ENCODE data around the gene RIT2. TPM values are rescaled to one million over a fixed set of nuclear protein-coding genes. Genes with fewer than 3 reads are reported as not detected.
A peak's percentile ranks its signal among the peaks of the same experiment; 100 is the strongest.
"Not testable (repeated sequence)": the region's sequence is repeated elsewhere in the genome, so short reads cannot be mapped to it uniquely, and the experiment has no call there.

The RIT2 gene
- total RNA-seq, 1 experiment from 2014 or later: 2.1 TPM

DNA sequence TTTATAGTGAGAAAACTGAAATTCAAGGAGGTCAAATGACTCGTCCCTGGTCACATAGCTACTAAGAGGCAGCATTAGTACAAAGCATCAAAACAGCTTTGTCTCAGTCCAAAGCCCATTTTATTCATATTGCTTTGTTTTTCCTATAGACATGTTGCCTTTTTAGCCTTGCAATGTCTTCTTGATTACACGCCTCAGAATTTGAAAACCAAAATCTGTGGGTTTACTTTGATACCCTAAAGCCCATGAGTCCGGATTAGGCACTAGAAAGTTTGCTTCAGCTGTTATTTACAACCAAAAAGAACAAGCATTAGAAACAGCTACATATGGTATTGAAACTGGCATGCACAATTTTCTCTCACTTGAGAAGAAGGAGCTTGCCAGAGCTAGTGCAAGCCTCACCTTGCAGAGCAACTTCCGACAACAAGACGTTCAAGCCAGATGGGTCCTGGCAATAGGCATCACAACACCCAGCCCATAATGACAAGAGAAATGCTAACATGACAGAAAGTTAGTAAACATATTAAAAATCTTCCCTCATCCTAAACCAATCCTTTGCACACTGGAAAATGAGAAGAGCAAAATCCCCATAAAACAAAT, 276.8 kb downstream of the RIT2 start:
- no peak for DNase-seq (ENCODE audit: low spot score)

DNA sequence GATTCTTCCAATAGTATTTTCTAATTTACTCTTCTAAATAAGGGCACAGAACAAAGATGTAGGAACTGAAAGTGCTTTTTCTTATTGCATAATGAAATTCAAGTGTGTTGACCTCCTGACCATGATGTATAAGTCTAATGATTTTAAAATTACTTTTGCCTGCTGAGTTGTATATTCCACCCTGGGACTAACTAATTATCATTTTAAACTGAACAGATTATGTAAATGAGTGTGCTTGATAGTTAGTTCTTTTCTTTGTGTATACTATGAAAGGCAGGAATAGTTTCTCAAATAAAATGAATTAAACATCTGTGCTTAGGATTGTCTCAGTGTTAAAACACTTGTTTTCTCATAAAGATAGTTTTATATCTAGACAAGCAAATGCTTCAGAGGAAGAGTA, 284.5 kb downstream of the RIT2 start:
- no peak for DNase-seq (ENCODE audit: low spot score)

DNA sequence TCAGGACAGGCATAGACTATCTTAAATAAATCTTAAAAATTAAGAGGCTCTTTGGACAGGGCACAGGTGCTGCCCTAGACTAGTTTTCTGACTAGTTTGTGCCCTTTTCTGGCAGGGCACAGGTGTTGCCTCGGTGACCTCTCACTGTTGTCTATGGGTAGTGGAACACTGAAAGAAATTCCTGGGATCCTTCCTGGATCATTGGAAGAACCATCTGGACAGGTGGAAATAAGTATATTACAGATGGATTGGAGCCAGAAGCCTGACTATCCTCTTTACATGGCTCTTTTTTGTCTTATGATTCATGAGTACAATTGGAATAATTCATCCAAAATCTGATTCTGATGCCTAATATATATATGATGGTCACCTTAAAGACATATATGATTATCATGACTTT, 286.6 kb downstream of the RIT2 start:
- DNase-seq (ENCODE audit: low spot score): no peak

DNA sequence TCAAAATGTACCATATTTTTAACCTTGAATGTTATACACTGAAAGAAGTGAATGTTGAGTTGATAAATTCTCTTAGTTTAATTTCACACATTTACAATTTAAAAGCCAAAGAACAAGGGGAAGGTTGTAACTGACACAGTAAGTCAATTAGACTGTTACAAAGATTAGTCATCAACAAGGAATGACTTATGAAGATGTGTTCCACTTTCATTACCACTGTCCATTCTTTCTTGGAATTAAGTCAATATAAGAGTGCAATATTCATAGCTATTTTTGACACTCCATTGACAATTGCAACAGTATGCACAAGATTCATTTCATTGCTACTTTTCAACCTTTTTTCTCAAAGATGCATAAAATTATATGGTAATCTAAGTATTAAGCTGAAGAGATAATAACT, 291.3 kb downstream of the RIT2 start:
- DNase-seq (ENCODE audit: low spot score): no peak

DNA sequence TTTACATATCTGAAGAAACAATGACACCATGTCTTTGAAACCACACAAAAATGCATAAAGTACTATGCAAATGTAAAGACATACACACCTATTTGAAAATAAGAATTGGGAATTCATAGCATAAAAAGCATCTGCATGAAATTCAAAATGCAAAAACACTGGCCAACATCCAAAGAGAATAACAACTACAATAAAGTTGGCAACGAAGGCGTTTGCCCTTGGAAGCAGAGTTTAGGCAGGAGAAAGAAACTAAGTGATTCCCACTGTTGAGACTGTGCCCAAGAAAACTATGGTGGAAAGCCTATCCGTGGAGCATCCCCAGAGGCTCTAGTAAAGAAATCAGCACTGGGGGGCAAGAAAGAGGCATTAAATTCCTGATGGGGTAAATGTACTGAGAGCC, 292.8 kb downstream of the RIT2 start:
- DNase-seq (ENCODE audit: low spot score): no peak

DNA sequence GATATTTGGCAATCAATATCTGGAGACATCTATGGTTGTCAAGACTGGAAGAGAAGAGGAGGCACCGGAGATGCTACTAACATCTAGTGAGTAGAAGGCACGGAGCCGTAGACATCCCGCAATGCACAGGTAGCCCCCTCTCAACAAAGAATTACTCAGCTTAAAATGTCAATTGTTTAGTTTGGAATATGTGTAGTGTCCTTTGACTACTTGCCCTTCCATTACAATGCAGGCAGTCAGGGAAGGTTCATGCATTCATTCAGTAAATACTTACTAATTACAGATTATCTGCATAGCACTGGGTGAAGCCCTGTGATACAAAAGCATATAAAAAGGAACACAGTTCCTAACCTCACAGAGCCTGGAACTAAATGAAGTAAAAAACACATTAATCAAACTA, 294.0 kb downstream of the RIT2 start:
- DNase-seq (ENCODE audit: low spot score): no peak

DNA sequence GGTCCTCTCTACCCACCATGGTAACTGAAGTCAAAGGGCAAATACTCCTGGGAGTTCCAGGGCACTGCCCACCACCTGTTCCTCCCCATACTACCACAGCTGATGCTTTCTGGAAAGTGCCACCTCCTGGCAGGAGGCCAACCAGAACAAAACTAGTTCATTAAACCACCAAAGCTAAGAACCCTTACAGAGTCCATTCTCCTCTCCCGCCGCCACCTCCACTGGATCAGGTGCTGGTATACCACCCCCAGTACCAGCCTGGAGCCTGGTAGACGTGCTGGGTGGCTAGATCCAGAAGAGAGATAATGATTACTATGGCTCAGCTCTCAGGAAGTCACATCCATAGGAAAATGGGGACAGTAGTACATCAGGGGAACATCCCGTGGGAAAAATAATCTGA, 300.9 kb downstream of the RIT2 start:
- no peak for DNase-seq (ENCODE audit: low spot score)

DNA sequence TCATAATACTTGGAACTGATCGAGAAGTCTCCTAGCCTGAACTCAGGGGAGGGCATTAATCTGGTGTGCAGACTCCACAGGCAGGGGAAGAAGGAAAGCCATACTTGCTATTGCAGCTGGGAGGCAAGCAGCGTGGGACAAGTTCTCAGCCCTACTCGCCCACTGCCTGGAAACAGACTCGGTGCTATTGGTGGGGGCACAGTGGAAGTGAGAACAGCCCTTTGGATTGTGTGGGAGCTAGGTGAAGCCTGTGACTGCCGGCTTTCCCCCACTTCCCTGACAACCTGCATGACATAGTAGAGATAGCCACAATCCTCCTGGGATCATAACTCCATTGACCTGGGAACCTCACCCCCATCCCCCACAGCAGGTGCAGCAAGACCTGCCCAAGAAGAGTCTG, 301.3 kb downstream of the RIT2 start:
- DNase-seq (ENCODE audit: low spot score): no peak

DNA sequence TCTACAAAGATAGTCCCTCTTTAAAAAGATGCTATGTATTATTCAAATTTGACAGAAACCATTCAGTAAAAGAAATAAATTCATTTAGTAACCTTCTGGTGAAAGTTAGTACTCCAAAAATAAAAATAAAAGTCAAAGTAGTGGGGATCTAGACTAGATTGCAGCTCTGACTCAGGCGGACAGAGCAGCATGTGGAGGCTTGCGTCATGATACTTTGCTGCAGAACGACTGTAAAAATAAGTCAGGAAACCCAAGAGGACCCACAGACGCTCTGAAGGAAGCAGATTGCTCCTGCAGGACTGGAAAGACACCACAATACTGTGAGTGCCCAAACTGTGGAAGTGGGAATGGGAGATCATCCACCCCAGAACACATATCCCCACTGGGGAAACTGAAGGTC, 301.9 kb downstream of the RIT2 start:
- no peak for DNase-seq (ENCODE audit: low spot score)

DNA sequence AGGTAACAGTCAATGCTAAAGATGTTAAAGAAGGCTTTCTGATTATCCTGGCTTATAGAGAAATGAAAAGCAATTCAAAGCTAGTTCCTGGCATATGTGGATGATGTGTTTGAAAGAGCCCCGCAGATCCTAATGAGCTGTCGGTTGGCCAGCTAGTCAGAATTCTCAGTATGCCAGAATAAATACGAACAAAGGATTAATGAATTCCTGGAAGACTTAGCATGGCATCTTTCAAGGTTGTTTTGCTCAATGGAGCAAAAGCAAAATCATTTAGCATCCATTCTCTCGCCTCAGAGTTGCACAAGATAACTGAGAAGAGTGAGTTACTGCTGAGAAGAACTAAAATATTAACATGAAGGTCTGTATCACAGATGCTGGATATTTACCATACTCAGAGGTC, 307.6 kb downstream of the RIT2 start:
- DNase-seq (ENCODE audit: low spot score): no peak

DNA sequence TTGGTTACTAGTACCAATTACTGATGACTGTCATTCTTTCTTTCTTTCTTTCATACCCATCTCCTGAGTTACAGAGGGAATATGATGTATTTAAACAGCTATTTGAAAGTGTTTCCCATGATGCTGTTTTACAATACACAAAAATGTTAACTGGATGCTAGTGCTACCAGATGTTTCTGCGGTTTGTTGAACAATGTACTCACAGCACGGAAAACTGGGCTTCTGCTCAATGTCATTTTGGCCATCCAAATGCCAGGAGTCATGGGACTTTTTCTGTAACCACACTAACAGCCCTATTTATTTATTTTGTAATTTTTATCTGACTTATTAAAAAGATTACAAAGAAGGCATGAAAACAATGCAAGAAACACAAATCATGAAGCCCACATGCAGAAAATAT, 313.8 kb downstream of the RIT2 start:
- DNase-seq (ENCODE audit: low spot score): peak; percentile 52

DNA sequence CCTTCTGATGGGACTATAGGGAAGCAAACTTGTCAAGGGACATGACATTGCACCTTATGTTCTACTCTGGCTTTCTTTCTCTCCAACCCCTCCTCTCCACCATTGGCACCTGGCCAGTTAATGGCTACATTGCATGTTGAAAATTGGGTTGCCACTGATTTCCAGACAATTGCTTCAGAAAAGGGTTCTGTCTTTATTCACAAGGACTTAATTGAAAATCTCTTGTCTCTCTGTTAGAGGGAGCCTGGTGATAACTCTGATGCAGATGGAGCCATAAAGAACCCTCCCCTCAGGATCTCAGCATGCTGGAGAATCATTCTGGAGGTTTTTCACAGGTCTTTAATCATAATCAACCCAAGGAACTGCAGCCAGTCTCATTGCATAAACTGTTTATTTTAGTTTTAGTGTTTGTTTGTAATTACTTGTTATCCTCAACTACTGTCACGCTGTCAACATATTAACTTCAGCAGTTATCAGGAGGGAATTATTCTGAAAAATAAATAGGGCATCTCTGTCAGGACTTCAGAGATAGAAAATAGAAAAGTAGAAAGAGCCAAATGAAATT, 316.8 kb downstream of the RIT2 start:
- DNase-seq (ENCODE audit: low spot score): no peak

DNA sequence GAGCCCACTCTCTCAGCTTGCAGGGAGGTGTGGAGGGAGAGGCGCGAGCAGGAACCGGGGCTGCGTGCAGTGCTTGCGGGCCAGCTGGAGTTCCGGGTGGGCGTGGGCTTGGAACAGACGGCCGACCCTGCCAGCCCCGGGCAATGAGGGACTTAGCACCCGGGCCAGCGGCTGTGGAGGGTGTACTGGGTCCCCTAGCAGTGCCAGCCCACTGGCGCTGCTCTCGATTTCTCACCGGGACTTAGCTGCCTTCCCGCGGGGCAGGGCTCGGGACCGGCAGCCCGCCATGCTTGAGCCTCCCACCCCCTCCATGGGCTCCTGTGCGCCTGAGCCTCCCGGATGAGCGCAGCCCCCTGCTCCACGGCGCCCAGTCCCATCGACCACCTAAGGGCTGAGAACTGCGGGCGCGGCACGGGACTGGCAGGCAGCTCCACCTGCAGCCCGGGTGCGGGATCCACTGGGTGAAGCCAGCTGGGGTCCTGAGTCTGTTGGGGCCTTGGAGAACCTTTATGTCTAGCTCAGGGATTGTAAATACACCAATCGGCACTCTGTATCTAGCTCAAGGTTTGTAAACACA, 320.2 kb downstream of the RIT2 start:
- not testable (repeated sequence) for DNase-seq (ENCODE audit: low spot score)

DNA sequence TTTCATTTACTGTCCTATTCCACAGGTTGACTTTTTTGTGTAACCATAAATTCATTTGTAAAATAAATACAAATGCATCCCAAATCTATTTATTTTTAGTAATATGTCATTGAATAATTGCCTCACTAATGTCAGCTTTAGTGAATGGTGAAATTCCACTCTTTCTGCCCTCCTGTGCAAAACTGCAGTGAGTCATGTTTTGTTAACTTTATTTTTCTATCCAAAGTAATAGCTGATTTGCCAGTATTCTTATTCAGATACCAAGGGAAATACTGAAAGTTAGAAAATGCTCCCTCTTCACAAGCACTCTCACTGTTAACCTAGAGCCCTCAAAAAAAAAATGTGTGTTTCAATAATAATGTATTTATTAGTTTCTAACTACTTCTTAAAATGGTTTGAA, 322.8 kb downstream of the RIT2 start:
- DNase-seq (ENCODE audit: low spot score): no peak

DNA sequence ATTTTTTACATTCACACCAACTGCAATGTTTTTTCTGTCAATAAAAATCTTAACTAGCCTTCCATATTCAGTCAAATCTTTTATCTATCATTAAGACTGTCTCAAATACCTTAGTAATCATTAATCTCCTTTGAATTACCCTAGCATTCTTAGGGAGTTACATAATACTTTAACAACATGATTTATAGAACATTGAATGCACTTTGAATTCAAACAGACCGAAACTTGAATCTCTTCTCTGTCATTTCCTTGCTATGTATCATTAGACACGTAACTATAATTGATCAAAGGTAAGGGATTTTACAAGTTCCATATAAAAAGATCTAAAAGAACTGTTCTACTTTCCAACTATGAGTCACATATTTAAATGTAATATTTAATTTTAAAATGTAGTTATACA, 330.9 kb downstream of the RIT2 start:
- DNase-seq (ENCODE audit: low spot score): no peak

DNA sequence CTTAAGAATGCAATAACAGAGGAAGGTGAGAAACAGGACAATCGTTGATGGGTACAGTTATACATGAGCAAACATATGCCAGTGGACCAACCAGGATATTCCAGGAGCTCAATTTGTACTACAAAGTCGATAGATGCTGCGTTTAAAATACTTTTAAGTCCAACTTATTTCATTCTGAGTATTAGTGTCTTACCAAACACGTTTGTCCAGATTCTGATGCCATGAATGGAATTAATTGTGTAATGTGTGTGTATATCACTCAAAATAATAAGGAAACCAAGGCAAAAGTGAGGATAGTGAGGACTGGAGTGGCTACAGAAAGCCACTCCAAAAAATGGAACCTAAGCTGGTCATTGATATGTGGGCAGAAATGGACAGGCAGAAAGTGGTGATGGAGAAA, 332.6 kb downstream of the RIT2 start:
- no peak for DNase-seq (ENCODE audit: low spot score)

DNA sequence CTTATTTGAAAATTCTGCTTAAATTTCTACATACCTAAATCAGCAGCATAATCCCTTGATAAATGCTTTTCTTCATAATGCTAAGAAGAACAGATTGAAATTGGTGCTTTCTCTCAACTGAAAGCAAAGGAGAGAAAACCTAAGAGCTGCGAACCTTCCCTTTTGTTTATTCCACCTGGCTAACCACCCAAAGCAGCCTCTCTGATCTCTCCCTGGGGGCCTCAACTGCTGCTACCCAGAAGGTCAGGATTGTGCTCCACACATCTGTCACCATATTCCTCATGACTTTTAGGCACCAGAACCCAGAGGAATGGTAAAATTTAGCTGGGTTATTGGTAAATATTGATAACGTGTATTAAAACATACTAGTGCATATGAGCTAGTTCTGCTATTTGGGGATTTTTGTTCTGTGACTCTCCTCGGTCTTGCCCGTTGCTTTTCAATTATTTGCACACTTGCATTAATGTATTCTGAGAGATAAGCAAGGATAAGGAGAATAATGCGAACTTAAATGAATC, 334.1 kb downstream of the RIT2 start:
- no peak for DNase-seq (ENCODE audit: low spot score)

DNA sequence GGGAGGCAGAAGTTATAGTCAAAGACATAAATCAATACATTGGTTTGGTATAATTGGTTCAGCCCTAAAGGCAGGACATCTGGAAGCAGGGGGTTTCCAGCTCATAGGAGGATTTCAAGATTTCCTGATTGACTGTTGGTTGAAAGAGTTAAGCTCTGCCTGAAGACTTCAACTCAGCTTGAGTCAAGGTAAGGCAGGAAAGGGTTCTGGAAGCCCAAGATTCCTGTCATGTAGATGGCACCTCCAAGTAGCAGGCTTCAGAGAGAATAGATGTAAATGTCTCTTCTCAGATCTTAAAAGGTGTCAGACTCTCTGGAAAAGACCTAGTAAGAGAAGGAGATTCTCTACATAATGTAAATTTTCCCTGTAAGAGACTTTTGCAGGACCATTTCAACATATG, 335.3 kb downstream of the RIT2 start:
- no peak for DNase-seq (ENCODE audit: low spot score)

DNA sequence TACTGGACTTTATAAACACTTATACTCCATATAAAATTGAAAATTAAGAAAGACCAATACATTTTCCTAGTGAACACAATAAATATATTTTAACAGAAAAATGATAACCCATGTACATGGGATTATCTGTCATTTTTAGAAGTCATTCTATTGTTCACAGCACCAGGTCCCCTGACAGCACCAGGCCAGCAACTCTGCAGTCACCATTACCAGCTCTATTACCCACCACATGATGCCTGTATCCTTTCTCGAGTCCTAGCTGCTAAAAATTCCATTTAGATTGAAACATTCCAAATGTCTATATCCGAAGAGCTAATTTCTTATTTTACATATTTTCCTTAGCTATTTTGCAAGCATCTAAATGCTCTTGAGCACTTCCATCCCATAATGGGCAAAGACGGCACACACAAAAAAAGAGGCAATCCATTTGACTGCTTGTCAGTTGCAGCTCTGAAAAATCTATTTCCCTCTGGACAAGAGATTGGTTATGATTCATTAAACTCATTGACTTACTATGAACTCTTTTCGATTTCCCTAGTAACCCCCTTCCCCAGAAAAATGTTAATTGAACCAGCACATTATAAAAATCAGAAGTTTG, 336.9 kb downstream of the RIT2 start:
- DNase-seq (ENCODE audit: low spot score): no peak

DNA sequence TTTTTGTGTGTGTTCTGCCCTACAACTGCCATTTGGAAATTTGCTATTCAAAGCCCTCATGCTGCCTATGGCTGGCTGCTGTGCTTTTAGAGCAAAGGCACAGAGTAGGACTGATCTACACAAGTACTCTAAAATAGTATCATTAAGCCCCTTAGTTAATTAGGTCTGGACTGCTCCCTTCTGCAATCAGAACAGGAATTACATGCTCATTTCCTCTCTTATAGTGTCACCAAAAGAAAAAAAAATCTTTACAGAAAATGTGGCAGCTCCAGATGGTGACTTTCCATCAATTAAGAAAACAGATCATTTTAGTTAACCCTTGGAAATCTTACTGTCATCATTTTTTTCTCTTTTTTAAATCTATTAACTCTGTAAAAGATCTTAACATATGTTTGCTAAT, 337.5 kb downstream of the RIT2 start:
- DNase-seq (ENCODE audit: low spot score): no peak

DNA sequence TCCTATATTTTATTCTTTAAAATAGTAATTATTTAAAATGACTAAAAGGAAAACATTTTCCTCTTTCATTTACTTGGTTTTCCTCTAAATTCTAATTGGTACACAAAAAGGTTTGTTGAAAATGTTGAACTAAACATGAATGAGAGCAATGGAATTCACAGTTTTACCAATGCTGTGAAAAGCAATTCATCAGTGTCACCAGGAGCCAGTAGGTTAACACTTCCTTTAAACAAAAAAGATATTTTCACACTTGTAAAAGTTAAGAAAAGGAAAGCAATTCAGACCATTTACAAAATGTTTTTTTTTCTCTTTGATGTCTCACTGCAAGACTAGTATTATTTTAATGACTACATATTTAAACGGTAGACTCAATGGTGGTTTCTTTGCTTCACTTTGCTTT, 341.6 kb downstream of the RIT2 start:
- DNase-seq (ENCODE audit: low spot score): no peak

DNA sequence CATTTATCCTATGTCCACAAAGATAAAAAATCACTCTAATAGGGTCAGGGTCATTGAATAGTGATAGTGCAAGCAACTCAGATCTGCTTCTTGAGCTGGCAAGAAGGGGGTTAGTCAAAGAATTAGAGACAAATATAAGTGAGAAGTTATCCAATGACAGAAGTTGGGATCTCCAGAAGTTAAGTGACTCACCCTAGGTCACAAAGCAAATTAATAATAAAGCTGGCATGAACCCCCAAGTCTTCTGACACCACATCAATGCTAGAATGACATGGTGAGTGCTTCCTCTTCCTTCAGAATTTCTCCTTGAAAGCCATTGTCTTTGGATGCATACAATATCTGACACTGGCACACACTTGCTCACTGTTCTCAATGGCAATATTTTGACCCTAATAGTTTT, 343.5 kb downstream of the RIT2 start:
- DNase-seq (ENCODE audit: low spot score): no peak

DNA sequence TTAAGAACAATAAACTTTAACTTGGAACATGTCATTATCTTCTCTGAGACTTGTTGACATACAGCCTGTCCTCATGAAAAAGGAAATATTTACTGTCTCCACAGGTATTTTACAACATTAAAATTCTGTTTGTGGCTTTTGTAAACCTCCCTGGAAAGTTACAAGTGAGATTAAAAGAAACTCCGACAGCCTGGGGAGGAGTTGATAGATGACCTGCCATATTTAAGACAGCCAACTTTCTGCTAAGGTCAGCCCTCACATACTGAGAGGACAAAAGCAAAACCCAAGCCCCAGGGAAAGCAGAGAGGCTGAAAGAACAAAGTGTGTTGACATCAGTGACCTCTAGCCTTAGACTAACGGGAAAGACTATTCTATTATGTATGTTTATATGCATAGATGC, 350.2 kb downstream of the RIT2 start:
- DNase-seq (ENCODE audit: low spot score): no peak
